Endothelial cell of umbilical vein (primary cell): ENCODE measurements around the gene PTPN3. TPM values are rescaled to one million over a fixed set of nuclear protein-coding genes. Genes with fewer than 3 reads are reported as not detected.

ENCODE experiments used
- BruUV-seq: library from RNA; stranded (reverse); fragments of 400-500 nt; replicated peaks from 2 replicates; lab custom pipeline; 2021; lab: Mats Ljungman, UMichigan
- CTCF ChIA-PET: fragments of 300-600, 350-600 bp; sonication (Branson Sonifier 250); formaldehyde crosslinking; loops from one replicate; lab custom pipeline; 2021; ENCODE audit warnings: antibody characterized with exemption, inconsistent platforms; lab: Charles Lee
- POLR2A ChIA-PET: fragments of 300-600, 350-600 bp; sonication (Branson Sonifier 250); formaldehyde crosslinking; loops from one replicate; lab custom pipeline; 2021; ENCODE audit warnings: antibody characterized with exemption, inconsistent platforms; lab: Charles Lee
- DNase-seq: peaks from one replicate; pipeline ENCODE4 v3.0.0-alpha.2; 2011; ENCODE audit warnings: low read depth, low spot score
- FAIRE-seq: peaks from 2 replicates; lab custom pipeline; 2011; peaks lifted over from hg19 to GRCh38; lab: Jason Lieb, UNC
- H2AFZ ChIP-seq: 2 replicates; pipeline ENCODE4 v1.6.0; 2012; ENCODE audit warnings: low read depth, low read length, control low read depth, inconsistent platforms
- H3K27ac ChIP-seq: 2 replicates; pipeline ENCODE4 v1.5.1; 2011; ENCODE audit warnings: low read depth, mild to moderate bottlenecking, control low read depth, low read length, moderate library complexity; ENCODE audit not compliant: insufficient read depth
- H3K27me3 ChIP-seq, 2 experiments: 2 replicates each; pipeline versions ENCODE4 v1.6.0 to v1.6.1; 2011; ENCODE audit warnings: low read length in 2 of 2, mixed read lengths in 1 of 2; ENCODE audit not compliant: control insufficient read depth in 2 of 2, insufficient read depth in 2 of 2
- H3K36me3 ChIP-seq, 2 experiments: 2 replicates in 1 of 2; 3 replicates in 1 of 2; pipeline ENCODE4 v1.5.1; 2011; ENCODE audit warnings: low read length in 2 of 2, mild to moderate bottlenecking in 1 of 2, moderate library complexity in 1 of 2; ENCODE audit not compliant: control insufficient read depth in 2 of 2, insufficient read depth in 2 of 2; ENCODE audit errors: extremely low read depth in 1 of 2
- H3K4me1 ChIP-seq: 3 replicates; pipeline ENCODE4 v1.5.1; 2011; ENCODE audit warnings: mild to moderate bottlenecking, low read length; ENCODE audit not compliant: control insufficient read depth, insufficient read depth; ENCODE audit errors: extremely low read depth
- H3K4me2 ChIP-seq: 2 replicates; pipeline ENCODE4 v1.6.1; 2011; ENCODE audit warnings: low read length, control low read depth, mixed read lengths; ENCODE audit not compliant: insufficient read depth
- H3K4me3 ChIP-seq, 3 experiments: fragments of 200-600 bp in 1 of 3; sonication (generic), shearing (Covaris generic) in 1 of 3; replicated peaks in 1 of 3; 2 replicates each; pipeline ENCODE4 v1.5.1; 2011 to 2016; ENCODE audit warnings: control low read depth in 3 of 3, low read length in 3 of 3, mild to moderate bottlenecking in 2 of 3, inconsistent platforms in 1 of 3, low read depth in 1 of 3, moderate library complexity in 1 of 3; ENCODE audit not compliant: insufficient read depth in 1 of 3
- H3K79me2 ChIP-seq: 2 replicates; pipeline ENCODE4 v1.6.0; 2012; ENCODE audit warnings: low read length, inconsistent platforms; ENCODE audit not compliant: control insufficient read depth, insufficient read depth
- H3K9ac ChIP-seq: replicated peaks from 2 replicates; pipeline ENCODE3; 2011; ENCODE audit warnings: low read length, control low read depth; ENCODE audit not compliant: insufficient read depth; ENCODE audit errors: extremely low read depth
- H3K9me1 ChIP-seq: replicated peaks from 3 replicates; pipeline ENCODE4 v1.6.0; 2011; ENCODE audit warnings: mild to moderate bottlenecking, low read length; ENCODE audit not compliant: control insufficient read depth, insufficient read depth; ENCODE audit errors: extremely low read depth
- H3K9me3 ChIP-seq: replicated peaks from 2 replicates; pipeline ENCODE4 v1.5.1; 2012; ENCODE audit warnings: low read length, inconsistent platforms; ENCODE audit not compliant: control insufficient read depth, insufficient read depth
- H4K20me1 ChIP-seq: replicated peaks from 2 replicates; pipeline ENCODE3; 2011; ENCODE audit warnings: mild to moderate bottlenecking, low read length; ENCODE audit not compliant: control insufficient read depth, insufficient read depth; ENCODE audit errors: extremely low read depth
- GATA2 ChIP-seq: IDR thresholded peaks from 2 replicates; pipeline ENCODE4 v1.7.0; 2011; ENCODE audit warnings: low read depth, mild to moderate bottlenecking, moderate library complexity, mixed read lengths, low read length; ENCODE audit not compliant: insufficient read length, insufficient read depth
- JUN ChIP-seq: IDR thresholded peaks from 2 replicates; pipeline ENCODE4 v1.6.1; 2011; ENCODE audit warnings: borderline replicate concordance, low read depth; ENCODE audit not compliant: insufficient read length, insufficient read depth
- POLR2A ChIP-seq: IDR thresholded peaks from 2 replicates; pipeline ENCODE4 v1.6.1; 2012; ENCODE audit warnings: low read depth, mild to moderate bottlenecking, control low read depth, low read length
- dilution Hi-C: fragments of 300-500 bp; cut with MboI; formaldehyde crosslinking; loops from one replicate; pipeline ENCODE4 v1.15.0; 2019; ENCODE audit warnings: low sequenced_read_pairs; ENCODE audit not compliant: extremely low pct_ligation_motif_present
- intact Hi-C: fragments of 100-400 bp; cut with micrococcal nuclease; formaldehyde crosslinking; loops from one replicate; pipeline ENCODE4 v1.10.0; 2022
- polyA plus RNA-seq, 4 experiments: library from polyadenylated mRNA; depleted of rRNA in 3 of 4; stranded (reverse) in 3 of 4; unstranded in 1 of 4; fragments of >200 nt; gene quantifications; 2 replicates each; pipeline versions ENCODE4 v1.2.1 to v1.2.3, GENCODE V29; 2011 to 2012; ENCODE audit warnings: missing spikeins in 1 of 4
- total RNA-seq: library from RNA; stranded (reverse); gene quantifications from 2 replicates; pipeline ENCODE4 v1.2.3, GENCODE V29; 2021
- TF ChIP-seq, protein P1 (sequence below): IDR thresholded peaks from 2 replicates; pipeline ENCODE4 v1.6.1; 2011; ENCODE audit not compliant: insufficient read depth, insufficient read length
- TF ChIP-seq, protein P2 (sequence below), 2 donors: IDR thresholded peaks; 1 replicate in 1 of 2; 2 replicates in 1 of 2; pipeline ENCODE4 v1.5.1; 2011; ENCODE audit warnings: low read length in 2 of 2, mild to moderate bottlenecking in 2 of 2, moderate library complexity in 2 of 2, control low read depth in 1 of 2, inconsistent platforms in 1 of 2, low read depth in 1 of 2; ENCODE audit not compliant: insufficient read depth in 1 of 2; ENCODE audit errors: extremely low read depth in 1 of 2

The PTPN3 gene
- total and polyA plus RNA-seq, 2 donors (not counting 3 experiments of a cell fraction or from before 2014, with no cell fraction given) = 0.01 TPM; not detected in 1

DNA sequence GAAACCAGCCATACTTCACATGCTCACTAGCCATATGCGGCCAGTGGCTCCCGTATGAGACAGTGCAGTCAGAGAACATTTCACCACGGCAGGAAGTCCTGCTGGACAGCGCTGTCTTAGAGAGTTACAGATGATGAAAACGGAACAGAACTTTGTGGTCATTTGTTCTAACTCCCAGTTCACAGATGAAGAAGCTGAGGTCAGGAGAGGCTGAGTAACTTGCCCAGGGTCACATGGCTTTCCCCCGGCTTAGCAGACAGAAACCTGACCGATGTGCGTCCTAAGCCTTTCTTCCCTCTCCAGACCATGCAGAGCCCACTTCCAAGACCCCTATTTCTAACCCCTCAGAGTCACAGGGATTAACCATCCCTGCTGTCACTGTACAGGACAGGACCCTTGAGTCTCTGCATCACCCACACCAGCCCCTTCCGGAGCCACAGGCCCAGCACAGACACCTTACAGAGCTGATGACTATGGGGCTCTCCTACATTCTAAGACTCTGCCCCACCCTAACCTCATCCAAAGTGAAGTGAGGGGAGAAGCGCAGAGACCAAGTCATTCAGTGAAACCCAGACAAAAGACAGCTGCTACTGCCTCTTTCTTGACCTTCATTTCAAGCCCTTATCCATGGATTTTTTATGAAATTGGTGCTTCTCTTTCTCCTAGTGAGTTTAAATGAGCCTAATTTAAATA lies 86.9 kb downstream of the PTPN3 start:
- Histone ChIP-seq H2AFZ (no peak overlapping the region), H3K9me1 (no peaks in the 10 kb centered on the region), H3K79me2 (no peaks in the 10 kb centered on the region), H3K4me1 (no peaks in the 10 kb centered on the region), H3K9me3 (no peaks in the 10 kb centered on the region), H3K4me2 (no peak overlapping the region), H3K36me3 (no peaks in the 10 kb centered on the region), H4K20me1 (no peaks in the 10 kb centered on the region), H3K9ac (no peak overlapping the region), H3K27ac (no peak overlapping the region), H3K27me3 (no peaks in the 10 kb centered on the region), H3K4me3 (no peak overlapping the region)
- BruUV-seq = no TSS peak
- ChIA-PET CTCF (interaction anchor here (0.5 to 2.3 kb wide), 7 partner anchors 8 to 59 kb away, joined by 3 to 11 read pairs (median 6); no protein-coding TSS in a partner anchor), POLR2A (no interaction called here)
- FAIRE-seq = no peak
- intact Hi-C loops = no loop called here
- no peak for DNase-seq
- dilution Hi-C loops = no loop called here
- TF ChIP-seq GATA2 = no peak
- no peak for TF ChIP-seq JUN
- TF ChIP-seq, protein P1, sequence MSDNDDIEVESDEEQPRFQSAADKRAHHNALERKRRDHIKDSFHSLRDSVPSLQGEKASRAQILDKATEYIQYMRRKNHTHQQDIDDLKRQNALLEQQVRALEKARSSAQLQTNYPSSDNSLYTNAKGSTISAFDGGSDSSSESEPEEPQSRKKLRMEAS = no peak
- no peak for TF ChIP-seq POLR2A
- TF ChIP-seq, protein P2, sequence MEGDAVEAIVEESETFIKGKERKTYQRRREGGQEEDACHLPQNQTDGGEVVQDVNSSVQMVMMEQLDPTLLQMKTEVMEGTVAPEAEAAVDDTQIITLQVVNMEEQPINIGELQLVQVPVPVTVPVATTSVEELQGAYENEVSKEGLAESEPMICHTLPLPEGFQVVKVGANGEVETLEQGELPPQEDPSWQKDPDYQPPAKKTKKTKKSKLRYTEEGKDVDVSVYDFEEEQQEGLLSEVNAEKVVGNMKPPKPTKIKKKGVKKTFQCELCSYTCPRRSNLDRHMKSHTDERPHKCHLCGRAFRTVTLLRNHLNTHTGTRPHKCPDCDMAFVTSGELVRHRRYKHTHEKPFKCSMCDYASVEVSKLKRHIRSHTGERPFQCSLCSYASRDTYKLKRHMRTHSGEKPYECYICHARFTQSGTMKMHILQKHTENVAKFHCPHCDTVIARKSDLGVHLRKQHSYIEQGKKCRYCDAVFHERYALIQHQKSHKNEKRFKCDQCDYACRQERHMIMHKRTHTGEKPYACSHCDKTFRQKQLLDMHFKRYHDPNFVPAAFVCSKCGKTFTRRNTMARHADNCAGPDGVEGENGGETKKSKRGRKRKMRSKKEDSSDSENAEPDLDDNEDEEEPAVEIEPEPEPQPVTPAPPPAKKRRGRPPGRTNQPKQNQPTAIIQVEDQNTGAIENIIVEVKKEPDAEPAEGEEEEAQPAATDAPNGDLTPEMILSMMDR (IDR thresholded peaks at IDR 0.05; ENCODE audit: extremely low read depth in 1 of 2, insufficient read depth in 1 of 2, low read depth in 1 of 2, low read length in 2 of 2) = no peak
